Measurements from ENCODE around the gene CIC. TPM values are rescaled to one million over a fixed set of nuclear protein-coding genes. Genes with fewer than 3 reads are reported as not detected.

The CIC gene
- total and polyA plus RNA-seq, 2 of the 13 experiments (the other 11 are each of a cell fraction or from before 2014, with no cell fraction given), result 5.9 to 8.0 TPM

GRCh38 chr19:42242512-42243409 lies 26.3 kb upstream of the CIC start, which contains the start of gene GSK3A:
Gene GSK3A (minus strand): TSS chr19:42242602. CDS start chr19:42242465, 137 bp downstream.
- H3K9ac ChIP-seq (ENCODE audit: insufficient read depth, low read depth, low read length), result peak within 1 kb of the TSS; percentile 97
- ChIA-PET POLR2A (interaction anchor here (0.6 to 6.6 kb wide), 26 partner anchors 9 to 359 kb away, joined by 3 to 117 read pairs (median 7); partner anchors contain the start of genes CEACAM1, CIC, DEDD2 and PAFAH1B3), CTCF (ENCODE audit: low intra/inter-chr PET ratio, low total read pairs) (interaction anchor here (4.3 kb wide), 1 partner anchor 48 kb away, joined by 34 read pairs; no protein-coding TSS in a partner anchor)
- peaks cover 20% of the 10 kb centered on the region for H3K79me2 ChIP-seq (ENCODE audit: insufficient read depth, low read length)
- H3K9me3 ChIP-seq (ENCODE audit: low read length), result no peaks in the 10 kb centered on the region
- BruUV-seq (replicated peaks), result no TSS peak
- peaks cover 13% of the 10 kb centered on the region; the same call in 1 of the 2 replicates for H4K20me1 ChIP-seq (ENCODE audit: insufficient read depth, low read length)
- peak within 1 kb of the TSS; percentile 79 to 90 (median 81) for H3K4me3 ChIP-seq (replicated peaks in 1 of 3; ENCODE audit: insufficient read depth in 1 of 3, low read depth in 2 of 3, low read length in 3 of 3)
- FAIRE-seq, result peak; percentile 99
- 1% methylated on average over 18 of the region's 76 CpGs for WGBS (ENCODE audit: low lambda C conversion rate)
- in situ Hi-C loops (cut with HindIII; ENCODE audit: extremely low pct_ligation_motif_present, low pct_unique_long_range_greater_than_20kb), result no loop called here
- peak; percentile 99 for DNase-seq (ENCODE audit: low spot score)
- no peaks in the 10 kb centered on the region; a peak in 1 of 5 replicates for H3K27me3 ChIP-seq (ENCODE audit: control insufficient read depth in 1 of 2, insufficient read depth in 2 of 2, low read length in 2 of 2)
- peak; percentile 80 for ATAC-seq
- peaks cover 50% of the 10 kb centered on the region for H3K4me1 ChIP-seq (ENCODE audit: insufficient read depth, low read length)
- H3K36me3 ChIP-seq (replicated peaks in 1 of 2; ENCODE audit: control insufficient read depth in 1 of 2, insufficient read depth in 2 of 2, low read length in 2 of 2), result peaks cover 0 to 18% of the 10 kb centered on the region in 2 experiments; a peak in 3 of 5 replicates
- H2AFZ ChIP-seq (ENCODE audit: low read length), result peak within 1 kb of the TSS; percentile 6
- H3K27ac ChIP-seq (ENCODE audit: extremely low read length, insufficient read depth, low read length), result peak within 1 kb of the TSS; percentile 92
- H3K4me2 ChIP-seq (ENCODE audit: low read depth, low read length), result peak within 1 kb of the TSS; percentile 94
- intact Hi-C loops (cut with micrococcal nuclease; ENCODE audit: unreplicated experiment), result loop anchor here (1.0 kb wide), 2 partner anchors 22 to 49 kb away; partner anchors contain the start of gene ZNF526
- TF ChIP-seq KDM5A (IDR thresholded peaks at IDR 0.05; ENCODE audit: borderline replicate concordance, low read length), result no peak; the same call in 1 of the 2 replicates
- TF ChIP-seq RBAK (CRISPR knock-in tag; IDR thresholded peaks at IDR 0.05), result no peak
- TF ChIP-seq GMEB1 (CRISPR knock-in tag; IDR thresholded peaks at IDR 0.05; ENCODE audit: borderline replicate concordance), result peak; percentile 98
- peak; percentile 77; the same call in 1 of the 2 replicates for TF ChIP-seq ARID4A (CRISPR knock-in tag; IDR thresholded peaks at IDR 0.05; ENCODE audit: borderline replicate concordance)
- no peak; the same call in 1 of the 2 replicates for TF ChIP-seq DZIP1 (CRISPR knock-in tag; IDR thresholded peaks at IDR 0.05)
- 0 out of 2 replicates have a peak, but pooled peaks have one; percentile 20 for TF ChIP-seq SNAPC5 (CRISPR knock-in tag; IDR thresholded peaks at IDR 0.05; ENCODE audit: borderline replicate concordance)
- no peak for TF ChIP-seq ZFP36L2 (CRISPR knock-in tag; IDR thresholded peaks at IDR 0.05)
- TF ChIP-seq ZNF232 (CRISPR knock-in tag; IDR thresholded peaks at IDR 0.05; ENCODE audit: borderline replicate concordance), result peak; percentile 77; the same call in 1 of the 2 replicates
- no peak for TF ChIP-seq HOXA9 (CRISPR knock-in tag; IDR thresholded peaks at IDR 0.05; ENCODE audit: borderline replicate concordance)
- 0 out of 2 replicates have a peak, but pooled peaks have one; percentile 24 for TF ChIP-seq DNMT3B (CRISPR knock-in tag; conservative IDR thresholded peaks at IDR 0.05)
- peak; percentile 74 for TF ChIP-seq RBFOX2 (IDR thresholded peaks at IDR 0.05; ENCODE audit: low read depth, low read length)
- peak; percentile 82 for TF ChIP-seq IRF2 (CRISPR knock-in tag; IDR thresholded peaks at IDR 0.05)
